OCI-LY7 (cell line): Measurements from ENCODE around the gene LPP. TPM values are rescaled to one million over a fixed set of nuclear protein-coding genes. Genes with fewer than 3 reads are reported as not detected.

ENCODE experiments used
- BruUV-seq: library from RNA; stranded (reverse); fragments of 400-500 nt; replicated peaks from 2 replicates; lab custom pipeline; 2021; lab: Mats Ljungman, UMichigan
- CTCF ChIA-PET: fragments of 300-600 bp; sonication (Branson Sonifier 250); formaldehyde crosslinking; loops from one replicate; lab custom pipeline; 2022; ENCODE audit warnings: antibody characterized with exemption; ENCODE audit not compliant: unreplicated experiment; lab: Charles Lee
- POLR2A ChIA-PET: fragments of 300-600 bp; sonication (Branson Sonifier 250); formaldehyde crosslinking; loops from one replicate; lab custom pipeline; 2022; ENCODE audit warnings: antibody characterized with exemption; lab: Charles Lee
- DNase-seq: peaks from one replicate; pipeline ENCODE4 v3.0.0-alpha.2; 2015; ENCODE audit warnings: low spot score
- H2AFZ ChIP-seq: fragments of 200-600 bp; sonication (generic), shearing (Covaris generic); 2 replicates; pipeline ENCODE4 v1.6.1; 2014; ENCODE audit warnings: mild to moderate bottlenecking, antibody characterized with exemption, low read length, moderate library complexity
- H3K27ac ChIP-seq: fragments of 200-600 bp; sonication (generic); 2 replicates; pipeline ENCODE4 v1.5.1; 2014; ENCODE audit warnings: mixed run types, low read depth, mild to moderate bottlenecking, moderate library complexity, low read length, inconsistent platforms; ENCODE audit not compliant: poor library complexity, severe bottlenecking
- H3K36me3 ChIP-seq: fragments of 200-600 bp; sonication (generic); 2 replicates; pipeline ENCODE4 v1.6.1; 2014; ENCODE audit warnings: mild to moderate bottlenecking, antibody characterized with exemption, low read length, moderate library complexity, mixed read lengths; ENCODE audit not compliant: insufficient read depth
- H3K4me1 ChIP-seq: fragments of 200-600 bp; sonication (generic); 2 replicates; pipeline ENCODE4 v1.5.1; 2014; ENCODE audit warnings: mild to moderate bottlenecking, low read length; ENCODE audit not compliant: insufficient read depth, poor library complexity, severe bottlenecking
- H3K4me2 ChIP-seq: fragments of 200-600 bp; sonication (generic); 2 replicates; pipeline ENCODE4 v1.6.1; 2014; ENCODE audit warnings: mild to moderate bottlenecking, low read length
- H3K4me3 ChIP-seq: fragments of 200-600 bp; sonication (generic); 2 replicates; pipeline ENCODE4 v1.5.1; 2014; ENCODE audit warnings: mild to moderate bottlenecking, low read depth, low read length; ENCODE audit not compliant: poor library complexity, severe bottlenecking
- H3K79me2 ChIP-seq: fragments of 200-600 bp; sonication (generic); 2 replicates; pipeline ENCODE4 v1.6.1; 2016; ENCODE audit warnings: low read depth, mild to moderate bottlenecking, low read length, moderate library complexity, mixed read lengths; ENCODE audit not compliant: insufficient read depth
- H3K9me2 ChIP-seq: fragments of 200-600 bp; sonication (generic); 2 replicates; pipeline ENCODE4 v1.6.1; 2016; ENCODE audit warnings: mild to moderate bottlenecking, low read length, mixed read lengths; ENCODE audit not compliant: insufficient read depth
- H3K9me3 ChIP-seq: fragments of 200-600 bp; sonication (generic); 2 replicates; pipeline ENCODE4 v1.6.1; 2014; ENCODE audit warnings: mild to moderate bottlenecking, mixed run types, low read length, mixed read lengths
- H4K20me1 ChIP-seq: fragments of 200-600 bp; sonication (generic); 2 replicates; pipeline ENCODE4 v1.6.1; 2014; ENCODE audit warnings: mild to moderate bottlenecking, antibody characterized with exemption, low read length, moderate library complexity, mixed read lengths; ENCODE audit not compliant: insufficient read depth
- EZH2phosphoT487 ChIP-seq: fragments of 200-600 bp; sonication (generic); IDR thresholded peaks from 2 replicates; pipeline ENCODE4 v1.6.1; 2018; ENCODE audit warnings: low read depth, borderline replicate concordance, mild to moderate bottlenecking, mixed run types, antibody characterized with exemption, low read length, moderate library complexity, mixed read lengths
- intact Hi-C: fragments of 100-400 bp; cut with micrococcal nuclease; formaldehyde crosslinking; loops from one replicate; pipeline ENCODE4 v1.10.0; 2022; ENCODE audit not compliant: unreplicated experiment
- total RNA-seq, 2 experiments: library from RNA; depleted of rRNA in 1 of 2; stranded (reverse); fragments of >200 nt in 1 of 2; shearing (Covaris generic) in 1 of 2; gene quantifications; 2 replicates each; pipeline ENCODE4 v1.2.3, GENCODE V29; 2014 to 2022
- TF ChIP-seq, protein P1 (sequence below): fragments of 200-600 bp; sonication (generic); conservative IDR thresholded peaks from 2 replicates; pipeline ENCODE4 v1.5.1; 2014; ENCODE audit warnings: mild to moderate bottlenecking, antibody characterized with exemption, low read length, moderate library complexity, mixed read lengths

The LPP gene
- total RNA-seq, 2 experiments from 2014 or later: 10.9 to 119 TPM

DNA sequence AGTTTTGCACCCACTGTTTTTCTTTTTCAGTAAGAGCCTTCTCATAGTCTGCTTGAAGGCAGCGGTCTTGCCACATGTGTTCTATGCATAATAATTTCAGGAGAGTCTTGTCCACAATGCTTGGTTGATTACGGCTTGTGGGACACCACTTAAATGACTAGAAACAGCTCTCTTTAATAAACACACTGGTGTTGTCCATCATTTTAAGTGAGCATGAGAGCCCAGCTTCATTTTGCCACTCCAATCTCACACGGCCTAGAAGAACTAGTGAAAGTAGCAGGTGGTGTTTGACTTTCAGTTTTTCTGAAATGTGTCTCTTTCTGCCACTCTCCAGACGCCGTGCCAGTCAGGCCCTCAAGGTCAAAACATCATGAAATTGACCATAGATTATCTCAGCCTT lies 292.1 kb downstream of the LPP start:
- H3K79me2 ChIP-seq: peaks cover 5% of the 10 kb centered on the region; the same call in 1 of the 2 replicates
- no peaks in the 10 kb centered on the region for H4K20me1 ChIP-seq
- H2AFZ ChIP-seq: peak overlapping the region; percentile 30; the same call in 1 of the 2 replicates
- no peaks in the 10 kb centered on the region for H3K9me2 ChIP-seq
- H3K27ac ChIP-seq: peak overlapping the region; percentile 88
- no TSS peak for BruUV-seq
- TF ChIP-seq, protein P1, sequence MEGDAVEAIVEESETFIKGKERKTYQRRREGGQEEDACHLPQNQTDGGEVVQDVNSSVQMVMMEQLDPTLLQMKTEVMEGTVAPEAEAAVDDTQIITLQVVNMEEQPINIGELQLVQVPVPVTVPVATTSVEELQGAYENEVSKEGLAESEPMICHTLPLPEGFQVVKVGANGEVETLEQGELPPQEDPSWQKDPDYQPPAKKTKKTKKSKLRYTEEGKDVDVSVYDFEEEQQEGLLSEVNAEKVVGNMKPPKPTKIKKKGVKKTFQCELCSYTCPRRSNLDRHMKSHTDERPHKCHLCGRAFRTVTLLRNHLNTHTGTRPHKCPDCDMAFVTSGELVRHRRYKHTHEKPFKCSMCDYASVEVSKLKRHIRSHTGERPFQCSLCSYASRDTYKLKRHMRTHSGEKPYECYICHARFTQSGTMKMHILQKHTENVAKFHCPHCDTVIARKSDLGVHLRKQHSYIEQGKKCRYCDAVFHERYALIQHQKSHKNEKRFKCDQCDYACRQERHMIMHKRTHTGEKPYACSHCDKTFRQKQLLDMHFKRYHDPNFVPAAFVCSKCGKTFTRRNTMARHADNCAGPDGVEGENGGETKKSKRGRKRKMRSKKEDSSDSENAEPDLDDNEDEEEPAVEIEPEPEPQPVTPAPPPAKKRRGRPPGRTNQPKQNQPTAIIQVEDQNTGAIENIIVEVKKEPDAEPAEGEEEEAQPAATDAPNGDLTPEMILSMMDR: no peak
- TF ChIP-seq EZH2phosphoT487: no peak
- H3K4me2 ChIP-seq: peak overlapping the region; percentile 81
- H3K4me1 ChIP-seq: peaks cover 48% of the 10 kb centered on the region
- intact Hi-C loops: loop anchor here (1.0 to 5.0 kb wide), 9 partner anchors 25 to 705 kb away; no protein-coding TSS in a partner anchor
- H3K36me3 ChIP-seq: no peaks in the 10 kb centered on the region
- H3K4me3 ChIP-seq: peak overlapping the region; percentile 46
- POLR2A ChIA-PET: interaction anchor here (0.5 to 1.8 kb wide), 10 partner anchors 14 to 232 kb away, joined by 3 to 10 read pairs (median 4); no protein-coding TSS in a partner anchor
- DNase-seq: peak; percentile 90
- H3K9me3 ChIP-seq: no peaks in the 10 kb centered on the region
- CTCF ChIA-PET: no interaction called here

- H3K4me1 ChIP-seq: peaks cover 42% of the 10 kb centered on the region
- ChIA-PET POLR2A (interaction anchor here (0.7 to 1.8 kb wide), 8 partner anchors 15 to 233 kb away, joined by 3 to 10 read pairs (median 4); no protein-coding TSS in a partner anchor), CTCF (interaction anchor here (0.6 kb wide), 1 partner anchor 707 kb away, joined by 3 read pairs; no protein-coding TSS in a partner anchor)
- intact Hi-C loops: loop anchor here (1.0 to 5.0 kb wide), 9 partner anchors 25 to 706 kb away; no protein-coding TSS in a partner anchor
- H3K27ac ChIP-seq: peak overlapping the region; percentile 88
- peak; percentile 91 for DNase-seq
- TF ChIP-seq, protein P1: no peak
- no peak for TF ChIP-seq EZH2phosphoT487
- peak overlapping the region; percentile 46 for H3K4me3 ChIP-seq
- no TSS peak for BruUV-seq
- peaks cover 5% of the 10 kb centered on the region; the same call in 1 of the 2 replicates for H3K79me2 ChIP-seq
- H2AFZ ChIP-seq: peak overlapping the region; percentile 30; the same call in 1 of the 2 replicates
- H3K36me3 ChIP-seq: no peaks in the 10 kb centered on the region
- no peaks in the 10 kb centered on the region for H3K9me2 ChIP-seq
- H3K4me2 ChIP-seq: peak overlapping the region; percentile 81
- no peaks in the 10 kb centered on the region for H3K9me3 ChIP-seq
- no peaks in the 10 kb centered on the region for H4K20me1 ChIP-seq
These were observed 292.8 kb downstream of the LPP start for GRCh38 chr3:188446766-188447165.

DNA sequence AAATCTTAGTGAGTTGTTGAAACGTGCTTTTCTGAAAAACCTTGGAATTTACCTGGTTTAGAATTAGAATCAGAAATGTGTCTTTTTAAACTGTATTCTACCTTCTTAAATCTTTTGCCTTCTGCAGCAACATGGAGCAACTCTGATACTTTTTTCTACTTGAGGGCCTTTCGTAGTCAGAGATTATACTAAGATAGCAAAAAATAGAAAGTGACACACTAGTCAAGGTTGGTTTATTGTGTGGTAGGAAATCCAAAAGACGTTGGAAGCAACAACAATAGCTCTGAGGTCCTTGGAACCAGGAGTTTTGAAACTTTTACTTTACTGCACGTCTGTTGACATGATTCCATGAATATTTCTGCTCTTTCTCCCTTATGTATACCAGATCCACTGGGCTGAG lies 294.9 kb downstream of the LPP start:
- no peaks in the 10 kb centered on the region for H3K9me2 ChIP-seq
- H4K20me1 ChIP-seq: no peaks in the 10 kb centered on the region
- H3K27ac ChIP-seq: no peak overlapping the region
- H3K79me2 ChIP-seq: peaks cover 5% of the 10 kb centered on the region; the same call in 1 of the 2 replicates
- no peaks in the 10 kb centered on the region for H3K36me3 ChIP-seq
- no peak overlapping the region for H3K4me2 ChIP-seq
- DNase-seq: no peak
- POLR2A ChIA-PET: interaction anchor here (1.0 kb wide), 1 partner anchor 10 kb away, joined by 4 read pairs; no protein-coding TSS in a partner anchor
- intact Hi-C loops: loop anchor here (5.0 kb wide), 3 partner anchors 138 to 472 kb away; no protein-coding TSS in a partner anchor
- H3K4me1 ChIP-seq: peaks cover 33% of the 10 kb centered on the region
- H2AFZ ChIP-seq: no peak overlapping the region
- no peaks in the 10 kb centered on the region for H3K9me3 ChIP-seq
- TF ChIP-seq, protein P1: no peak
- TF ChIP-seq EZH2phosphoT487: no peak
- no peak overlapping the region for H3K4me3 ChIP-seq
- CTCF ChIA-PET: no interaction called here
- no TSS peak for BruUV-seq
